Tibial nerve (tissue), 4 donors: ENCODE data around the gene CACNA1E.

Source experiments
- EP300 ChIP-seq, 2 donors: sonication (generic); formaldehyde crosslinking; IDR thresholded peaks; one replicate each; pipeline ENCODE4 v1.6.1; 2017; ENCODE audit warnings: antibody characterized with exemption in 2 of 2, mild to moderate bottlenecking in 1 of 2
- TF ChIP-seq, protein P1 (sequence below), 5 experiments: fragments of 200-600 bp in 3 of 5; fragments of 450-650 bp in 2 of 5; sonication (generic) in 3 of 5; IDR thresholded peaks; one replicate each; pipeline ENCODE4 v1.5.1; 2016 to 2019; ENCODE audit warnings: antibody characterized with exemption in 5 of 5, mild to moderate bottlenecking in 3 of 5, moderate library complexity in 2 of 5

DNA sequence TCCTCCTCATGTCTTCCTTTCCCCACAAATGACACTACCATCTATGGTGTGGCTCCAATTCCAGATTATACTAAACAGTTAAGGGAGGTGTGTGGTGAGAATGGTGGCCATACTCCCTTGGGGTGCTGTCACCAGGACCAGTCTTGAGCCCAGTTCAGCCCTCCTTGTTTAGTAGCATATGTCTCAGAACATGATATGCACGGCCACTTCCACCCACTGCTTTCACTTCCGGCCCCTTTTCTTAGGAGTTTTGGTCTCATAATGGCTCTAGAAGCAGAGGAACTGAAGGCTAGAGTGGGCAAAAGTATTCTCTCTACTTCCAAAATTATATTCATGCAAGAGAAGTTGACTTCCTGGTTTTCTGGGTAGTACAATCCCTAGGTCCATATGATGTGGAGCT lies 45.3 kb upstream of the CACNA1E start:
- TF ChIP-seq, protein P1, sequence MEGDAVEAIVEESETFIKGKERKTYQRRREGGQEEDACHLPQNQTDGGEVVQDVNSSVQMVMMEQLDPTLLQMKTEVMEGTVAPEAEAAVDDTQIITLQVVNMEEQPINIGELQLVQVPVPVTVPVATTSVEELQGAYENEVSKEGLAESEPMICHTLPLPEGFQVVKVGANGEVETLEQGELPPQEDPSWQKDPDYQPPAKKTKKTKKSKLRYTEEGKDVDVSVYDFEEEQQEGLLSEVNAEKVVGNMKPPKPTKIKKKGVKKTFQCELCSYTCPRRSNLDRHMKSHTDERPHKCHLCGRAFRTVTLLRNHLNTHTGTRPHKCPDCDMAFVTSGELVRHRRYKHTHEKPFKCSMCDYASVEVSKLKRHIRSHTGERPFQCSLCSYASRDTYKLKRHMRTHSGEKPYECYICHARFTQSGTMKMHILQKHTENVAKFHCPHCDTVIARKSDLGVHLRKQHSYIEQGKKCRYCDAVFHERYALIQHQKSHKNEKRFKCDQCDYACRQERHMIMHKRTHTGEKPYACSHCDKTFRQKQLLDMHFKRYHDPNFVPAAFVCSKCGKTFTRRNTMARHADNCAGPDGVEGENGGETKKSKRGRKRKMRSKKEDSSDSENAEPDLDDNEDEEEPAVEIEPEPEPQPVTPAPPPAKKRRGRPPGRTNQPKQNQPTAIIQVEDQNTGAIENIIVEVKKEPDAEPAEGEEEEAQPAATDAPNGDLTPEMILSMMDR (IDR thresholded peaks at IDR 0.05), result no peak
- TF ChIP-seq EP300 (IDR thresholded peaks at IDR 0.05), result no peak
